Kidney epithelial cell (primary cell): ENCODE data around the gene CLSTN1. TPM values are rescaled to one million over a fixed set of nuclear protein-coding genes. Genes with fewer than 3 reads are reported as not detected.

Experiments used
- DNase-seq: peaks from one replicate; pipeline ENCODE4 v3.0.0-alpha.2; 2010; ENCODE audit warnings: low read depth
- H3K27me3 ChIP-seq: 2 replicates; pipeline ENCODE4 v1.6.0; 2011; ENCODE audit warnings: low read length; ENCODE audit not compliant: control insufficient read depth, insufficient read depth
- H3K36me3 ChIP-seq: 2 replicates; pipeline ENCODE4 v1.5.1; 2011; ENCODE audit warnings: low read length; ENCODE audit not compliant: control insufficient read depth, insufficient read depth
- H3K4me3 ChIP-seq: 2 replicates; pipeline ENCODE4 v1.5.1; 2011; ENCODE audit warnings: low read depth, mild to moderate bottlenecking, control low read depth, low read length
- total RNA-seq: library from RNA; depleted of rRNA; stranded (reverse); fragments of >200 nt; gene quantifications from 2 replicates; pipeline ENCODE4 v1.2.3, GENCODE V29; 2015
- TF ChIP-seq, protein P1 (sequence below): IDR thresholded peaks from 2 replicates; pipeline ENCODE4 v1.5.1; 2011; ENCODE audit warnings: mild to moderate bottlenecking, moderate library complexity, low read length, control low read depth, inconsistent platforms; ENCODE audit not compliant: insufficient read depth, poor library complexity, severe bottlenecking

Gene CLSTN1
- total RNA-seq, 1 donor from 2014 or later: 115 TPM

DNA sequence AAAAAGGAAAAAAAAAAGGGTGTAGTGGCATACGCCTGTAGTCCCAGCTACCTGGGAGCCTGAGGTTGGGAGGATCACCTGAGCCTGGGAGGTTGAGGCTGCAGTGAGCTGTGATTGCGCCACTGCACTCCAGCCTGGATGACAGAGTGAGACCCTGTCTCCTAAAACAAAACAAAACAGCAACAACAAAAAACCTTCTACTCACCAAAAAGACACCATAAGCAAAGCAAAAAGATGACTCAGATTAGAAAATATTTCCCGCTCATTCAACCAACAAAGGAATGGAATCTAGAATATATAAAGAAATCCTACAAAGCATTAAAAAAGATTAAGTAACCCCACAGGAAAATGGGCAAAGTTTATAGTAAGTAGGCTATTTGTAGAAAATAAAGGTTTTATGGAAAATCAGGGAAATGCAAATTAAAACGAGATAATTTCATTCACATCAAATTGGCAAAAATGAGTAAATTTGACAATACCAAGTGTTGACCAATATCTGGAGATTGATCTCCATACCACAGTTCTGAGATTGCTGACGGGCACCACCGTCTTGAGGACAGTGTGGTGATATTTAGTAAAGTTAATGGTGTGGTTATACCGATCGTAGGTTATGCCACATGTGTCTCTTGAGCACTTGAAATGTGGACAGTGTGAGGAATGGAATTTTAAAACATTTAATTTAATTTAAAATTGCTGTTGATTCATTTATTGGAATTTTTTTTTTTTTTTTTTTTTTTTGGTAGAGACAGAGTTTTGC is 118.2 kb downstream of the CLSTN1 start:
- H3K27me3 ChIP-seq: no peaks in the 10 kb centered on the region
- no peak overlapping the region for H3K4me3 ChIP-seq
- no peak for DNase-seq
- TF ChIP-seq, protein P1, sequence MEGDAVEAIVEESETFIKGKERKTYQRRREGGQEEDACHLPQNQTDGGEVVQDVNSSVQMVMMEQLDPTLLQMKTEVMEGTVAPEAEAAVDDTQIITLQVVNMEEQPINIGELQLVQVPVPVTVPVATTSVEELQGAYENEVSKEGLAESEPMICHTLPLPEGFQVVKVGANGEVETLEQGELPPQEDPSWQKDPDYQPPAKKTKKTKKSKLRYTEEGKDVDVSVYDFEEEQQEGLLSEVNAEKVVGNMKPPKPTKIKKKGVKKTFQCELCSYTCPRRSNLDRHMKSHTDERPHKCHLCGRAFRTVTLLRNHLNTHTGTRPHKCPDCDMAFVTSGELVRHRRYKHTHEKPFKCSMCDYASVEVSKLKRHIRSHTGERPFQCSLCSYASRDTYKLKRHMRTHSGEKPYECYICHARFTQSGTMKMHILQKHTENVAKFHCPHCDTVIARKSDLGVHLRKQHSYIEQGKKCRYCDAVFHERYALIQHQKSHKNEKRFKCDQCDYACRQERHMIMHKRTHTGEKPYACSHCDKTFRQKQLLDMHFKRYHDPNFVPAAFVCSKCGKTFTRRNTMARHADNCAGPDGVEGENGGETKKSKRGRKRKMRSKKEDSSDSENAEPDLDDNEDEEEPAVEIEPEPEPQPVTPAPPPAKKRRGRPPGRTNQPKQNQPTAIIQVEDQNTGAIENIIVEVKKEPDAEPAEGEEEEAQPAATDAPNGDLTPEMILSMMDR: no peak
- no peaks in the 10 kb centered on the region for H3K36me3 ChIP-seq

DNA sequence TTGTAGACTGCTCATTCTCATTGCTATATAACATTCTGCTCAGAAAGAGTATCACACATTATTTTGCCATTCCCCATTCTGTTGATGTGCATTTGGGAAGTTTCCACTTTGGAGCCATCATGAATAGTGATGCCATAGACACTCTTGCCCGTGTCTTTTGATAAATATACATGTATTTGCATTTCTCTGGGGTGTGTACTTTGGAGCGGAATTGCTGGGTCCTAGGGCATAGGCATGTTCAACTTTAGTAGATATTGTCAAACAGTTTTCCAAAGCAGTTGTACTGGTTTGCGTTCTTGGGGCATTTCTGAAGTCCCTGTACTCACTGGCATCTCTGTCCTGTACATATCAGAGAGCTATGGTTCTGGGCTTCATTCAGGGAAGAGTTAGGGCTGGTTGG is 120.1 kb downstream of the CLSTN1 start:
- no peak for DNase-seq
- Histone ChIP-seq H3K36me3 (no peaks in the 10 kb centered on the region), H3K27me3 (no peaks in the 10 kb centered on the region), H3K4me3 (no peak overlapping the region)
- TF ChIP-seq, protein P1: no peak

DNA sequence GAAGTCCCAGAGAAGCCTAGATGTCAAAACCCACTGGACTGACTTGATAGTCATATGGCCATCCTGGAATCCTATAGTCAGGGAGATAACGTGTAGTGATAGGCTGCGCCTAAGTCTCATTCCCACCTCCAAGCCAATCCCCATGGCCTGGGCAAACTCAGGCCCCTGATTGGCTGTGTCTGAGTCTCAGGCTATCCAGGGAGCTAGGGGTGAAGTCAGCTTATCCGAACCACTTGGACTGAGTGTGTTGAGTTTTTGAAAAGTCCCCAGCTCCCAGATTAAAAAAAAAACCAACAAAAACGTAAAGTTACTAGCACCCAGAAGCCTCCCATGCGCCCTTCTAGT is 120.6 kb downstream of the CLSTN1 start:
- no peak for DNase-seq
- TF ChIP-seq, protein P1: no peak
- no peaks in the 10 kb centered on the region for H3K36me3 ChIP-seq
- no peak overlapping the region for H3K4me3 ChIP-seq
- no peaks in the 10 kb centered on the region for H3K27me3 ChIP-seq

DNA sequence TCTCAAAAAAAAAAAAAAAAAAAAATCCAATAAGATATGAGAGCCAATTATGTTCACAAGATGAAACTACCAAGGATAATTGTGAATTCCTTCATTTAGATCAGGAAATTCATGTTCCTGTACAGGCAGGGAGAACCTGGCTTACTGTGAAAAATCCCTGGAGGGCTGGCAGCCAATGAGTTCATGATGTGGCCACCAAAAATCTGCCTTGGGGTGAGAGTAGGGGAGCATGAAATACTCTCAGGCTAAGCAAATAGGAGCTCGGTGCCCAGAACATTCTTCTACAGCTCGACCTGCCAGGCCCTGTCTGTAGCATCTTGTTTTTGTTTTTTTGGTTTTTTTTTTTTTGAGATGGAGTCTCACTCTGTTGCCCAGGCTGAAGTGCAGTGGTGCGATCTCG is 122.1 kb downstream of the CLSTN1 start:
- H3K36me3 ChIP-seq: no peaks in the 10 kb centered on the region
- no peak for DNase-seq
- TF ChIP-seq, protein P1: no peak
- H3K27me3 ChIP-seq: no peaks in the 10 kb centered on the region
- no peak overlapping the region for H3K4me3 ChIP-seq

DNA sequence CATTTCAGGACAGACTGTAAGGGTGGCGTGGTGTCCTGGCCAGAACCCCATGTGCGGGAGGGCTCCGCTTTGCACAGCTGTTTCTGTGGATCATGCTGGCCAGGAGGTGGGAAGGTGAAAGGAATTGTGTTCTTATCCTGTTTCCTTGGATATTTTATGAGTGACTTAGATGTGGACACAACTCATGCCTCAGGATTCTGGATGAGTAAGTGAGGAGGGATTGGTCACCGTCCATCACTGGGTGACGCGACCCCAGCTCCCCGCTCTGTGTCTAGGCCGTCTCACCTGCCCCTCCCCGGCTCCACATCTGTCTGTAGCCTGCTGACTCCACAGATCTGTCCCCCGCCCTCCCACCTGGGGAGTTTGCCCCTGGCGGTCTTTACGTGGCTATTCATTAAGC is 123.4 kb downstream of the CLSTN1 start:
- DNase-seq: peak; percentile 92
- Histone ChIP-seq H3K27me3 (no peaks in the 10 kb centered on the region), H3K4me3 (no peak overlapping the region), H3K36me3 (no peaks in the 10 kb centered on the region)
- TF ChIP-seq, protein P1: no peak

DNA sequence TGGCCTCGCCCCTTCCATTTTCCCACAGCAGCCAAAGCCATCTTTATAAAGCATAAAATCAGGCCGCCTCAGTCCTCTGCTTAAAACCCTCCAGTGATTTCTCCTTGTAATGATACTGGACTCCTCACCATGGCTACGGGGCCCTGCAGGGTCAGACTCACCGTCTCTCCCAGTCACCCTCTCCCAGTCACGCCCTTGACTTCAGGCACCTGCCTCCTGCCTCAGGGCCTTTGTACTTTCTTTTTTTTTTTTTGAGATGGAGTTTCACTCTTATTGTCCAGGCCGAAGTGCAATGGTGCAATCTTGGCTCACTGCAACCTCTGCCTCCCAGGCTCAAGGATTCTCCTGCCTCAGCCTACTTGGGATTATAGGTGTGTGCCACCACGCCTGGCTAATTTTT is 124.4 kb downstream of the CLSTN1 start:
- DNase-seq: no peak
- no peak overlapping the region for H3K4me3 ChIP-seq
- H3K27me3 ChIP-seq: no peaks in the 10 kb centered on the region
- no peaks in the 10 kb centered on the region for H3K36me3 ChIP-seq
- TF ChIP-seq, protein P1: no peak
